ENCODE measurements around the gene HBG2.

The HBG2 gene

DNA sequence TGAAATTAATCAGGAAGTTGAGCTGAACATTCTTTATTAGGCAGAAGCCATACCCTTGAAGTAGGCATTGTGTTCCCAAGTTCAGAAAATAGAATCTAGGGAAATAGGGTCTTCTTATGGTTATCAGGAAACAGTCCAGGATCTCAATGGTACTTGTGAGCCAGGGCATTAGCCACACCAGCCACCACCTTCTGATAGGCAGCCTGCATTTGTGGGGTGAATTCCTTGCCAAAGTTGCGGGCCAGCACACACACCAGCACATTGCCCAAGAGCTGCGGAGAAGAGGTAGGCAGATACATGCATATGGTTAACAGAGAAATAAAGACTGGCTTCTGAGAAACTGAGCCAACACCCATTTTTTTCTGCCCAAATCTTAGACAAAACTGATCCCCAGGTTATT is 21.8 kb downstream of the HBG2 start:
- in situ Hi-C loops (cut with HindIII; ENCODE audit: low sequenced_read_pairs), result no loop called here
- no peak overlapping the region for H3K4me3 ChIP-seq (ENCODE audit: low read depth, low read length)
- TF ChIP-seq CTCF (IDR thresholded peaks at IDR 0.05; ENCODE audit: low read depth, low read length, missing control alignments), result no peak
- no peak for DNase-seq (ENCODE audit: low read depth)

- in situ Hi-C loops (cut with HindIII; ENCODE audit: low sequenced_read_pairs), result no loop called here
- TF ChIP-seq CTCF (IDR thresholded peaks at IDR 0.05; ENCODE audit: low read depth, low read length, missing control alignments), result no peak
- no peak overlapping the region for H3K4me3 ChIP-seq (ENCODE audit: low read depth, low read length)
- DNase-seq (ENCODE audit: low read depth), result no peak
These were observed 22.4 kb downstream of the HBG2 start for GRCh38 chr11:5232176-5232575.

- H3K4me3 ChIP-seq (ENCODE audit: low read depth, low read length), result no peak overlapping the region
- no peak for TF ChIP-seq CTCF (IDR thresholded peaks at IDR 0.05; ENCODE audit: low read depth, low read length, missing control alignments)
- no peak for DNase-seq (ENCODE audit: low read depth)
- in situ Hi-C loops (cut with HindIII; ENCODE audit: low sequenced_read_pairs), result no loop called here
These were observed 23.5 kb downstream of the HBG2 start for GRCh38 chr11:5231111-5231510.

- no peak for TF ChIP-seq CTCF (IDR thresholded peaks at IDR 0.05; ENCODE audit: low read depth, low read length, missing control alignments)
- no peak overlapping the region for H3K4me3 ChIP-seq (ENCODE audit: low read depth, low read length)
- in situ Hi-C loops (cut with HindIII; ENCODE audit: low sequenced_read_pairs), result no loop called here
These were observed 24.3 kb downstream of the HBG2 start for GRCh38 chr11:5230266-5230665.

DNA sequence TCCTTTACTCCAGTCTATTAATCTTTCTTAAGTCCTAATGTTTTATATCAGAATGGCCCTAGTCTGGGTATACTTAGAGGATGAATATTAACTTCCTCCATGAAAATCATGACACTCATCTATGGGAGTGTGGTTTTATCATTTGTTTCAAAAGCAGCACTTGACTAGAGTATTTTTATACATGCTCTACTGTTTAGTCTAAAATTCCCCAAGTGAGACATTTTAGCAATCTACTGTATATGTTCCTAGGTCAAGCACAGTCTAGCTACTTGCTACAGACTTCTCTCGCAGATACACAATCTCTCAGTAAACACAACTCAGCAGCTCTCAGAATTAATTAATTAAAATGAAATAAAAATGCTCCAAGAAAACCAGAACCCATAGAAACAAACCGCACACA is 24.8 kb downstream of the HBG2 start:
- no peak overlapping the region for H3K4me3 ChIP-seq (ENCODE audit: low read depth, low read length)
- no peak for TF ChIP-seq CTCF (IDR thresholded peaks at IDR 0.05; ENCODE audit: low read depth, low read length, missing control alignments)
- DNase-seq (ENCODE audit: low read depth), result no peak
- in situ Hi-C loops (cut with HindIII; ENCODE audit: low sequenced_read_pairs), result no loop called here

More at GRCh38 chr11:5230266-5230665, 24.3 kb downstream of the HBG2 start:
- no peak for DNase-seq (ENCODE audit: low read depth)

GRCh38 chr11:5229356-5229755 is 25.2 kb downstream of the HBG2 start:
- in situ Hi-C loops (cut with HindIII; ENCODE audit: low sequenced_read_pairs), result no loop called here
- DNase-seq (ENCODE audit: low read depth), result no peak
- no peak for TF ChIP-seq CTCF (IDR thresholded peaks at IDR 0.05; ENCODE audit: low read depth, low read length, missing control alignments)
- no peak overlapping the region for H3K4me3 ChIP-seq (ENCODE audit: low read depth, low read length)

DNA sequence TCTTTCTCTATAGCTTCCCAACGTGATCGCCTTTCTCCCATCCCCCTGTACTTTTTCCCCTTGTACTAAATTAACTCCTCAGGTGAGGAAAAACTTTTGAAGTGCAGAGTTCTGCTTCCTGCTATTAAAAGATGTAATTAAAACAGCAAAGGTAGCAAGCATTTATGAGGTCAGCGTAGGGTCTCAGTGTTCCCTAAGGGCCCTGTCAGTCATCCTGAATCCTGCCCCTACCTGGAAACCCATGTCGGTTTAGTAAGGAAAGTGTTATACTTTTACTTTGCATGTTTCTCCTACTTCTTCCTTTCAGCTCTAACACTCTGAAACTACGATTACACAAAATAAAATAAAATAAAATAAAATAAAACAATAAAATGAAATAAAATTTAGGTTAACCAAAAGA is 26.5 kb downstream of the HBG2 start:
- TF ChIP-seq CTCF (IDR thresholded peaks at IDR 0.05; ENCODE audit: low read depth, low read length, missing control alignments), result no peak
- H3K4me3 ChIP-seq (ENCODE audit: low read depth, low read length), result no peak overlapping the region
- DNase-seq (ENCODE audit: low read depth), result no peak
- in situ Hi-C loops (cut with HindIII; ENCODE audit: low sequenced_read_pairs), result no loop called here

All from astrocyte of the cerebellum (primary cell).